ENCODE results near the gene ZNF277.

GRCh38 chr7:112159351-112159750, 47.1 kb upstream of the ZNF277 start:
- TF ChIP-seq, protein P1, sequence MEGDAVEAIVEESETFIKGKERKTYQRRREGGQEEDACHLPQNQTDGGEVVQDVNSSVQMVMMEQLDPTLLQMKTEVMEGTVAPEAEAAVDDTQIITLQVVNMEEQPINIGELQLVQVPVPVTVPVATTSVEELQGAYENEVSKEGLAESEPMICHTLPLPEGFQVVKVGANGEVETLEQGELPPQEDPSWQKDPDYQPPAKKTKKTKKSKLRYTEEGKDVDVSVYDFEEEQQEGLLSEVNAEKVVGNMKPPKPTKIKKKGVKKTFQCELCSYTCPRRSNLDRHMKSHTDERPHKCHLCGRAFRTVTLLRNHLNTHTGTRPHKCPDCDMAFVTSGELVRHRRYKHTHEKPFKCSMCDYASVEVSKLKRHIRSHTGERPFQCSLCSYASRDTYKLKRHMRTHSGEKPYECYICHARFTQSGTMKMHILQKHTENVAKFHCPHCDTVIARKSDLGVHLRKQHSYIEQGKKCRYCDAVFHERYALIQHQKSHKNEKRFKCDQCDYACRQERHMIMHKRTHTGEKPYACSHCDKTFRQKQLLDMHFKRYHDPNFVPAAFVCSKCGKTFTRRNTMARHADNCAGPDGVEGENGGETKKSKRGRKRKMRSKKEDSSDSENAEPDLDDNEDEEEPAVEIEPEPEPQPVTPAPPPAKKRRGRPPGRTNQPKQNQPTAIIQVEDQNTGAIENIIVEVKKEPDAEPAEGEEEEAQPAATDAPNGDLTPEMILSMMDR (IDR thresholded peaks at IDR 0.05), result no peak
- no peak for TF ChIP-seq POLR2AphosphoS5 (IDR thresholded peaks at IDR 0.05; ENCODE audit: insufficient read depth in 1 of 2, low read depth in 1 of 2)

All from vagina (tissue), 2 donors.